ENCODE data around the gene MYH6. TPM values are rescaled to one million over a fixed set of nuclear protein-coding genes. Genes with fewer than 3 reads are reported as not detected.
"Not testable (repeated sequence)": the region's sequence is repeated elsewhere in the genome, so short reads cannot be mapped to it uniquely, and the experiment has no call there.

Gene MYH6
- polyA plus RNA-seq, 5 donors, result 0.03 to 0.18 TPM; not detected in 3

DNA sequence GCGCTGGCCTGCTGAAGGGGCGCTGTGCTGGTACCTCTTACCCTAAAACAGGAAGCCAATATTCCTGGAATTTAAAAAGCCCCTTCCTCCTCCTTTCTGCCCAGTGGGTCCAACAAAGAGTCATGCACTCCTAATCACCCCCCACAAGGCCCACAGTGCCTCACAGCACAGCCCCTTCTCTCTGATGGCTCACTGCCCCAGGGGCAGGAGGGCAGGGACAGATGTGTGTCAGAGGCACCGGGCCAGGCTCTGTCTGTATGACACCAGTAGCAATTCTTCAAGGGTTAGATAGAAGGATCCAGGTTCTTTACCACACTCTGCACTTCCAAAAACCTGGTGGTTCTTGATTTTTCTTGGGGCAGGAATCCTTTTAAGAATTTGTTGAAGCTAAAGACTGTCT lies 8.9 kb downstream of the MYH6 start:
- DNase-seq, result no peak

DNA sequence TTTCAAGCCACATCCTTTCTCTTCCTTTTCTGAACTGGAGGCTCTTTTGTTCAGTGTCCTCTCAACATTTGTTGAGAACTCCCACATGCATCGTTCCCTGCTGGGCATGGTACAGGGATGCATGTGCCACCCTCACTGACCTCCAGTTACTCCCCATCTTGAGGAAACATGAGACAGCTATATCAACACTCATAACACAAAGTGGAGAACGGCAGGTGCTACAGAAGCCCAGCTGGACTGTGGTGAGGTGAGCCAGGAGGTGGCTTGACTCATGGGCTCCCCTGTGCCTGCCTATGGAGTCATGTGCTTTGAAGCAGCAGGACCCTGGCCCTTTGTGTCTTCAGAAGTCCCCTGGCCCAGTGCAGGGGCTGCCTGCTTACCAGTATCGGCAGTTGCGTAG lies 9.7 kb downstream of the MYH6 start:
- DNase-seq, result no peak

DNA sequence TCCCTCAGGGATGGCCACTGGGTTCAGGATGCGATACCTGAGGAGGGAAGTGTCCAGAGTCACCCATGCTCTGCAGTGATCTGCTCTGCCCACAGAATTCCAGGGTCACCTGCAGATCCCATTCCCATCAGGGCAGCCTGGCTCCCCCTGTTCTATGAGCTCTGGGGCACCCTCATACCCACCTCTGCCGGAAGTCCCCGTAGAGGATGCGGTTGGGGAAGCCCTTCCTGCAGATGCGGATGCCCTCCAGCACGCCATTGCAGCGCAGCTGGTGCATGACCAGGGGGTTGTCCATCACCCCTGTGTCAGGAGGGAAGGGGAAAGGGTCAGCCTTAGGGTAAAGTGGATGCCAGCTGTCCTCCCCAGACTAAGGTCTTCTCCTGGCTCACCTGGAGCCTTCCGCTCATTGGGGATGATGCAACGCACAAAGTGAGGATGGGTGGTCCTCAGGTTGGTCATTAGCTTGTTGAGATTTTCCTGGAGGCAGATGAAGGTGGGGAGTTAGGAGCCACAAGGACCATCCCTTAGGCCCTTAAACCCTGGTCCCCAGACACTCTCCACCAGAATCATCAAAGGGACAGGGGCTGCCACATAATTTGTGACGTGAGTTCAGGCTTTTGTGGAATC lies 11.2 kb downstream of the MYH6 start:
- no peak for DNase-seq

DNA sequence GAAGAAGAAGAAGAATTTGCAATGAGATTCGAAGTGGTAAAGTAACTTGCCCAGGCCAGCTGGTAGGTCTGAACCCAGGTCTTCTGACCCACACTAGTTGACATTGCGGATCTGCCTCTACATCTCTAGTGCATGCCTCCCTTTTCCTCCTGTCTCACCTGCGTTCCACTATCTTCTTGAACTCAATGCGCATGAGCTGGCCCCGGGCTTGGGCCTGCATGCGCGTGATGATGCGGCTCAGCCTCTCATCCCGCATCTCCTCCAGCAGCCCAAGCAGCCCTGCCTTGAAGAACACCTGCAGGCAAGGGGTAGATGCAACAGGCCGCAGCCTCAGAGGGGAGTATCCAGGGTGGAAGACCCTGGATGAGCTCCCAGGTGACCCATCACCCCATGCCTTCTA lies 11.9 kb downstream of the MYH6 start:
- DNase-seq, result no peak

DNA sequence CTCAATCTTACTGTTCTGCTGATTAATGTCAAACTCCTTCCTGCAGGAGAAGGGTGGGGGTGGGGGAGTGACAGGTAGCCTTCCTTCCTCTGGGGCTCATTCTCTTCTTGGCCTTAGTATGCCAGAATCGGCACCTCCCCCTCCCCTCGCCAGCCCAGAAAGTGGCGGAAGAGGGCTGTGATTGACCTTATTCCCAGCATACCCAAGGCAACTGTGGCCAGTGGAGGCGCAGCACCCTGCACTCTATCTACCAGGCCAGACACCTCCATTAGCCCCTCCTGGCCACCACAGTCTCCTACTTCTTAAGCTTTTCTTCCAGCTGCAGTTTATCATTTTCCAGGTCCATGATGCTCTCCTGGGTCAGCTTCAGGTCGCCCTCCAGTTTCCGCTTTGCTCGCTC lies 15.5 kb downstream of the MYH6 start:
- no peak for DNase-seq

DNA sequence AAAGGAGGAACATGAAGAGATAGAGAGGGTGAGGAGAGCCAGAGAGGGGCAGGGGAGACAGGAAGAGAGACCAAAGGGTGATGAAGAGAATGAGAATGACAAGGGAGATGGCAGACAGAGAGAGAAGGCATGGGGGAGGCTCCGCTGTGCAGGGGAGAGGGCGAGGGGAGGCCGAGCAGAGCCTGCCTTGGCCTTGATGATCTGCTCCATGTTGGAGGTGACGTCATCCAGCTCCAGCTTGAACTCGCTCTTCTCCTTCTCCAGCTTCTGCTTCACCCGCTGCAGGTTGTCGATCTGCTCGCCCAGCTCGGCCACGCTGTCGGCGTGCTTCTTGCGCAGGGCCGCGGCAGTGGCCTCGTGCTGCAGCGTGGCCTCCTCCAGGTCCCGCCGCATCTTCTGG lies 18.2 kb downstream of the MYH6 start:
- DNase-seq, result not testable (repeated sequence)

DNA sequence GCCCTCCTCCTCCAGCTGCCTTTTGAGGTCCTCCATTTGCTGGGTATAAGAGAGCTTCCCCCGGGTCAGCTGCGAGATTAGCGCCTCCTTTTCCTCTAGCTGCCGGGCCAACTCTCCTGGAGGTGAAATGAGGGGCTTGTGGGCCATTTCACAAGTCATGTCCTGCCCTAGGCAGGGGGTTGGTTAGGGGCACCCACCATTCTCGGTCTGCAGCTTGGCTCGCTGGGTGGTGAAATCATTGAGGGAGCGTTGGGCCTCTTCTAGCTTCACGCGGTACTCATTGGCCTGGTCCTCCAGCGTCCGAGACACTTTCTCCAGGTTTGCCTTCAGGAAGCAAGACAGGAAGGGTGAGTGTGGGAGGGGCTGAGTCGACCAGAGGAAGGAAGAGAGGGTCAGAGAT lies 18.7 kb downstream of the MYH6 start:
- no peak for DNase-seq

DNA sequence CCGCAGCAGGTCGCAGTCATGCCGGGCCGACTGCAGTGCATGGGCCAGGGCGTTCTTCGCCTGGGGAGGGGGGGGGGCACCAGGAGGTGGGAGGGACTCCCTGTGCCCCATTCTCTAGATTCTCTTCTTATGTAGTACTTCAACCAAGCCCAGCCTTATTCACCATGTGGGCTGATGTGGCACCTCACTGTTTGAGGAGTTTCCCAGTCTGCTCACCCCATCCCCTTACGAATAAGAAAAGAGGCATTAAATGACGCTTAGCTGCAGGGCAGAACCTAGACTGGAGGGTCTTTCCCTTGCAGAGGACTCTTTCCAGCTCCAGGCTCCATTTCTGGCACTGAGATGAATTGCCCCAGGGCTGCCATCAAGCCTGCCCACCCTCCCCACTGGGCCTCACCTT lies 19.1 kb downstream of the MYH6 start:
- DNase-seq, result no peak

DNA sequence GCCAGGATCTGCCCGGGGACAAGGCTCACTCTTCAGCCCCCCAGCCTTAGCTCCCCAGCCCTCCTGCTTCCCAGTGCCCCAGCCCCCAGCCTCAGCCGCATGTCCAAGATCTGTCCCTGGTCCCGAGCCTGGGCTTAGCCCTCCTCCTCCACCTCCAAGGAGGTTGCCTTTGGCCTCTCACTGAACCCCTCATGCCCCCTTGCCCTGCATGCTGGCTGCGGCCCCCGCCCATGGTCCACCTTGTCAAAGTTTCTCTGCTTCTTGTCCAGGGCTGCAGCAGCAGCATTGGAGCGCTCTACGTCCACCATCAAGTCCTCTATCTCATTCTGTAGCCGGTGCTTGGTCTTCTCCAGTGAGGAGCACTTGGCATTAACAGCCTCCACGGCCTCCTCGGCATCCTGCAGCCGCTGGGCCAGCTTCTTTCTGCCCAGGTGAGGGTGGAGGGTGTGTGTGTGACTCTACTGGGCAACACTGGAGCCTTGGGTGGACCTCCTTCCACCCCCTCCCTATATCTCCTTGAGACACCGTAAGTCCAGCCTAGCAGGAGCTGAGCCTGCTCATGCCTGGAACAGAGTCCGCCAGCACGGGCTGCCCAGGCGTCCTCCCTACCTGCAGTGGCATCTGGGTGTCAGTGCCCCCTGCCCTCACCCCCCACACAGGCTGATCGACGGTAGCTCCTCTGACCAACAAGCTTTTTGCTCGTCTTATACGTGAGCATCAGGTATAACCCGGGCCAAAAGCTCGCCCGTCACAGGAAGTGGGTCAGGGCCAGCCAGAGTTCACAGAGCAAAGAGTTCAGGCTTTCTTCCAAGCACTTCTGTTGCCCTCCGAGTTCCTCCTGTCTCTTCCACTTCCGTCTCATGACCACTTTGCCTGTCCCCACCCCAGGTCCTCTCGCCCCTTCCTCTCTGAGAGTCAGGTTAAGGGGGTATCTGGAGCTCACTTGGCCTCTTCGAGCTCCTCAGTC lies 19.9 kb downstream of the MYH6 start:
- DNase-seq, result no peak

DNA sequence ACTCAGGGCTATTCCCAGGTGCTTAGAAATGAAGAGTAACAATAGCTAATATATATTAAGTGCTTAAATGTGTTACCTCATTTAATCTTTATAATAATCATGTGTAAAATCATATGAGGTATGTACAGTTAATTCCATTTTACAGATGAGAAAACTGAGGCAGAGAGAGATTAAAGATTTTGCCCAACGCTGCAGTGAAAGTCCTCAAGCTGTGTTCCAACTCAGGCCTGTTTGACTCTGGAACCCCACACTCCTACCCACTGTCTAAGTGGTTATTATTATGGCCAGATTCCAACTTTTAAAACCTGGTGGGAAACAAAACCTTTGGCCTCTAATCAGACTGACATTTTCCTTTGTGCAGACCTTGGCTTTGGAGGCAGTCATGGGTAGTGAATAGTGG lies 21.1 kb downstream of the MYH6 start:
- no peak for DNase-seq

DNA sequence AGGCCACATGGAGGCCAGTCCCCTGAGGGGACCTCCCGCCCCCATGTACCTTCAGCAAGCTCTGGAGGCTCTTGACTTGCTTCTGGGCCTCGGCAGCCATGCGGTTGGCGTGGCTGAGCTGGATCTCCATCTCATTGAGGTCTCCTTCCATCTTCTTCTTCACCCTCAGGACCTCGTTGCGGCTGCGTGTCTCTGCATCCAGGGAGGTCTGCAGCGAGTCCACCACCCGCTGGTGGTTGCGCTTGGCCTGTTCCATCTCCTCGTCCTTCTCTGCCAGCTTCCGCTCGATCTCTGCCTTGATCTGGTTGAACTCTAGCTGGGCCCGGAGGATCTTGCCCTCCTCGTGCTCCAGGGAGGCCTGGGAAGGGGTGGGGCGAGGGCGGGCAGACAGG lies 21.8 kb downstream of the MYH6 start:
- not testable (repeated sequence) for DNase-seq

DNA sequence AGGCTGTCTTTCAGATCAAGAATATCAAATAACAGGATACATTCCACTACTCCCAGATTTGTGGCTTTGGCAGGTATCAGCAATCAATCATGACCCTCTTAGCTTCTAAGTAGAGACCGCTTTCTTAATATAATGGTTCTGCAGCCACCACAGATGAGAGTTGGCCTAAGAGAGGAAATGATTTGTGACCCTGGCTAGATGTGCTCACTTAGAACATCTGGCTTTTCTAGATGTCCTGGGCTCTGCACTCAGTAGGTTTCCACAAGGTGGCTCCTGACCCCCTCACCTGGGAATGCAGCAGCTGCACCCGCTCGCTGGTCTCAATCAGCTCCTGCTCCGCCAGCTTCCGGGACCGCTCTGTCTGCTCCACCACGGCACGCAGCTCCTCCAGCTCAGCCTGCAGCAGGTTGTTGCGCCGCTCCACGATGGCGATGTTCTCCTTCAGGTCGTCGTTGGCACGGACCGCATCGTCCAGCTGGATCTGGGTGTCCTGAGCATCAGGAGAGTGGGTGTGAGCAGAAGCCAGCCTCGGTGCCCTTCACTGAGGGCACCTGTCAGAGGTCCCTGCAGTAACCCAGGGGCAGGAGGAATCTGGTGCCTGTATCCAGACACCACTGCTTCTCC lies 22.3 kb downstream of the MYH6 start:
- DNase-seq, result no peak

DNA sequence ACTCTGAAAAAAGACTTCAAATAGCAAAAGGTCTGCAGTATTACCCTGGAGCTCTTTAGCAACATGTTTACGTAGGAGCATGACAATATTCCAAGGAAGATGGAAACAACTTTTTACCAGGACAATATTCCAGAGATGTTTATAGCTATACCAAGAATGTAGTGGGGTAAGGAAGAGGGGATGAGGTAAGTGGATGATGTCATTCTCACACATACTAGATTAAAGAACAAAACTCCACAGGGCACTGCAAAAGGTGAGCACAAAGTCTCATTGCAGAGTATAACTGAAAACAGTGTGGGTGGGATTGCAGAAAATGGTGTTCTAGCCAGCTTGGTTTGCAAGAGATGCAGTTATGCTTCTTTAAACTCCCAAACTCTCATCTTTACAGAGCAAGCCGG lies 22.8 kb downstream of the MYH6 start:
- no peak for DNase-seq

DNA sequence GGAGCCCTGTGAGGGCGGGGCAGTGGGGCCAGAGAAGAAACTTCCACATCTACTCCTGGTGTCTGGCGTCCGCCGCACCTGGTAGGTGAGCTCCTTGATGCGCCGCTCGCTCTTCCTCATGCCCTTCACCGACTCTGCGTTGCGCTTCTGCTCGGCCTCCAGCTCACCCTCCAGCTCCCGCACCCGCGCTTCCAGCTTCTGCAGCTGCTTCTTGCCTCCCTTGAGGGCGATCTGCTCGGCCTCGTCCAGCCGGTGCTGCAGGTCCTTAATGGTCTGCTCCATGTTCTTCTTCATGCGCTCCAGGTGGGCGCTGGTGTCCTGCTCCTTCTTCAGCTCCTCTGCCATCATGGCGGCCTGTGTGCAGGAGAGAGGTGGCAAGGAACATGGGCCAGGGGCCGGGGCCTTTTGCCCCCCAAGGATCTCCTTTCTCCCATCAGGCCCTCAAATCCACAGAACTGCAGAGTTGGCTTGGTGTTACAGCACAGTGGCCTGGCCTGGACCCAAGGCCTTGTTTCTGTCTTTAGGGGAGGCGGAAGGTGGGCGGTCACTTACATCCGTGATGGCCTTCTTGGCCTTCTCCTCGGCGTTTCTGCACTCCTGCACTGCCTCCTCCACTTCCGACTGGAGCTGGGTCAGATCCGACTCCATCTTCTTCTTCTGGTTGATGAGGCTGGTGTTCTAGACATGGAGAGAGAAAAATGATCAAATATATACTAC lies 23.6 kb downstream of the MYH6 start:
- DNase-seq, result no peak

DNA sequence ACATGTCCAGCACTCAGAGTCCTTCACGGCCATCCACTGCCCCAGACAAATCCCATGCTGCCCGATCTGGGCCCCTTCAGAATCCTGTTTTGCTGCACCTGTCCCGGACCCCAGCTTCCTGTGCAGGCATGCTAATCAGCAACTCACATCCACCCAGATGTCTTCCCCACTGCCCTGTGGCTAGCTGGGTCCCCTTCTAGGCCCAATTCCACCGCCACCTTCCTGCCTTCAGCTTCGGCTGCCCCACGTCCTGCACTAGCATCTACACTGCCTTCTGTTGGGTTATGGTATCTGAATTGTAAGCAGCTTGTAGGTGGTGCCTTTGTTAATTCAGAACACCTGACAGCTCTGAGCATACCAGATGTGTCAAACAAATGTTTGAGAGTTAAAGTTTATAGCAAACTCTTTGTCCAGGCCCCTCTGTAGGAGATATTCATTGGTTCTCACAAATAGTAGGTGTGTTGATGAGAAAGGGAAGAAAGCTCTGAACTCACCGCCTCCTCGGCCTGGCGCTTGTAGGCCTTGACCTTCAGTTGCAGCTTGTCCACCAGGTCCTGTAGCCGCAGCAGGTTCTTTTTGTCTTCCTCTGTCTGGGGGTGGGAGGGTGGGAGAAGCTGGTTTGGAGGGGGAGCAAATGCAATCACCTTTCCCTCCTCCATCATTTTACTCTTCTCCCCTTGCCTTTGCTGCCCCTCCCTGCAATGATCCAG lies 25.2 kb downstream of the MYH6 start:
- no peak for DNase-seq

DNA sequence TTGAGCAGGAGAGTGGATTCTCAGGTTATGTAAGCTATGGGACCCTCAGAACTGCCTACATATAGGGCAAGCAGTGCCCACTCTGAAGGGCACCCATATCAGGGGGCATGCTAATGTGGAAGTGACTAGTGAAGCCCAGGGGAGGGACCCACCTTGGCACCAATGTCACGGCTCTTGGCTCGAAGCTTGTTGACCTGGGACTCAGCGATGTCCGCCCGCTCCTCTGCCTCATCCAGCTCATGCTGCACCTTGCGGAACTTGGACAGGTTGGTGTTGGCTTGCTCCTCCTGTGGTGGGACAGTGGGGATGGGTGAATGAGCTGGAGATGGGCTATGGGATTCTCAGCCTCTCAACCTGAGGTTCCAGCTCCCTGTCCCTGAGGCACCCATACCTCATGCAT lies 25.8 kb downstream of the MYH6 start:
- no peak for DNase-seq

DNA sequence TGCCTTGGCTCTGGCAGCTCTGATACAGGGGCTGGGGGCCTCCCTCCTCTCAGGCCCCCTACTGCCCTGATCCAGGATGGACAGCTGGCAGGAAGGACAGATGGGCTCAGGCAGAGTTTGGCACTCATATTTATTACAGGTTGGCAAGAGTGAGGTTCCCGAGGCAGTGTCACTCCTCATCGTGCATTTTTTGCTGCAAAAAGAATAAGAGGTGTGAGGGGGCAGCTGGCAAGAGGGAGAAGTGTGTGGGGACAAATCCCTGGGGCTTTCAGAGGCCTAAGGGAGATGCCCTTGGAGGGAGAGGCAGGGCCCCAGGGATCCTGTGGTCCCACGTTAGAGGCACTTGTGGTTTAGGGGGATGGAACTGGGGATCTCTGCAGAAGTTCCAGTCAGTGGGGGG lies 26.2 kb downstream of the MYH6 start:
- DNase-seq, result no peak

DNA sequence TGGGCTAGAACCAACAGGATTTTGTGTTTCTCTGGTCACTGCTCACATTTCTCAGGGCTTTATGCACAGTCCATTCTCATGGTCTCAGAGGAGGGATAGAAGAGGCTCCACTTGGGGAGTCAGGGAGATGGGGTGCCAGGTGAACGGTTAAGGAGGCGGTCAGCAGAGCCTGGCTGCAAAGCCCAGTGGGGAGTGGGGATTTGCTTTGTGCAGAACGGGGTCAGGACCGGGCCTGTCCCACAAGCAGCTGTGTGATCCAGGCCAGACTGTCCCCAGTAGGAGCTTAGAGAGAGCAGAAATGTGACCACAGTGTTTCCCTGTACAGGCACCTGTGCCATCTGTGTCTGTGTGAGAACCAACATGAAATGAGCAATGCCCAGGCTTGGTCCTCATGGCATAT lies 27.1 kb downstream of the MYH6 start:
- DNase-seq, result no peak

DNA sequence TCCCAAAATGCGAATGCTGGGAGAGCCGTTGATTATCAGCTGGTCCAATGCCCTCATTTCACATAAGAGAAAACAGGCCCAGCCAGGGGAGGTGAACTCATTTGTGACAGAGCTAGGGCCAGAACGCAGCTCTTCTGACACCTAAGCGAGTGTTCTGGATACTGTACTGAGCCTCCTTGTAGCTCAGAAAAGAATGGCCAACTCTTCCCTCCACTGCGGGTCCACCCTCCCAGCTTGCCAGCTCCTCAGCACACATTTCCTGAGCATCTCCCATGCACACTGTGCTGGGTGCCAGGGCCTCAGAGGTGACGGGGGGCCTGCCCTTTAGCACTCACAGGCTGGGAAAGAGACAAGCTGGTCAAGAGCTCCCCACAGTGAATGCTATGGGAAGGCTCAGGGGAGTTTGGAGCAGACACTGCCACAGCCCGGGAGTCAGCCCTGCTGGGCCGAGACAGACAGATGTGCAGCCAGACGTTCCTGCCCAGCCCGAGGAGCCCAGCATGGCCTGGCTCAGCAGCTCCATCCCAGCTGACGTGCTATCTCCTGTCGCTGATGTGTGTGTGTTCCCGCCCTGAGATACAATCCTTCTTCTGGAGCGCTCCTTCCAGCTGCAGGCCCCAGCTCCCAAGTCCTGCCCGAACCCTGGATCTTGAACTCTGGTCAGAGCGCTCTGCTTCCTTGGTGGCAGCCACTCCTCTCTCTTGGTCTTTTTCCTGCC lies 27.7 kb downstream of the MYH6 start:
- DNase-seq, result no peak

DNA sequence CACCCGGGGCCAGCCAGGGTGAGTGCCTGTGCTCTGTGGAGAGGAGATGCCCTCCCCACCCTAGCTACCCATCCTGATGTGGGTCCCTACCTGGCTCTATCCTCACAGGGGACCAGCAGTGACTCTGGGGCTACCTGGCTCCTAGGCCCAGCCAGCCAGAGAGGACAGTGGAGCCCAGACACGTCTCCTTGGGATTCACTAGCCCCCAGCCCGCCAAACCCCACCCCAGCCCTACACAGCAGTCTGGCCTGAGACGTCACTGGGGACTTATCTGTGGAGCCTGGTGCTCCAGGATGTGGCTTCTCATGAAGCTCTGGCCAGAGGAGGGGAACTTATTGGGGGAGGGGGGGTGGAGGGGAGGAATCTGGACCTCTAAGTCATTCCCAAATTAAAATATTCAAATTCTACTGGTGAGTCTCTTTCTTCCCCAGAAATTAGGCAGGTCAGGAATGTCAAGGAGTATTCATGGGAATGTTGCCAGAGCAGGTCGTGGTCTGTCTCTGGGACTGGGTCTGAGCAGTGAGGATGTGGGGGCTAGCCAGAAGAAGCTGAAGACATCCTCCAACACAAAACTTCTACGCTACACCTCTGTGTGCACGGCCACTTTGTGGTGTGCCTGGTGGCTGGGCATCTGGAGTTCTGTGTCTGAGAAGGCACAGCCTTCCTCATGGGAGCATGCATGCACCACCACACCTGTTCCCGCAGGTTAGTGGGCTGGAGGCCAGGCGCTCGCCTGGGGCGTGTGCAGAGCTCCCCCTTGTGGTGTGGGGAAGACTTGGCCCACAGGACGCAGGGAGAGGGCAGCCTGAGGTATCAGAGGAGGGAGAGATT lies 28.5 kb downstream of the MYH6 start:
- DNase-seq, result peak; percentile 40 to 53
